ENCODE results near the gene TMX2. TPM values are rescaled to one million over a fixed set of nuclear protein-coding genes. Genes with fewer than 3 reads are reported as not detected.

Gene TMX2, protein sequence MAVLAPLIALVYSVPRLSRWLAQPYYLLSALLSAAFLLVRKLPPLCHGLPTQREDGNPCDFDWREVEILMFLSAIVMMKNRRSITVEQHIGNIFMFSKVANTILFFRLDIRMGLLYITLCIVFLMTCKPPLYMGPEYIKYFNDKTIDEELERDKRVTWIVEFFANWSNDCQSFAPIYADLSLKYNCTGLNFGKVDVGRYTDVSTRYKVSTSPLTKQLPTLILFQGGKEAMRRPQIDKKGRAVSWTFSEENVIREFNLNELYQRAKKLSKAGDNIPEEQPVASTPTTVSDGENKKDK
- 71.3 and 75.1 TPM in 2 replicates for total RNA-seq

DNA sequence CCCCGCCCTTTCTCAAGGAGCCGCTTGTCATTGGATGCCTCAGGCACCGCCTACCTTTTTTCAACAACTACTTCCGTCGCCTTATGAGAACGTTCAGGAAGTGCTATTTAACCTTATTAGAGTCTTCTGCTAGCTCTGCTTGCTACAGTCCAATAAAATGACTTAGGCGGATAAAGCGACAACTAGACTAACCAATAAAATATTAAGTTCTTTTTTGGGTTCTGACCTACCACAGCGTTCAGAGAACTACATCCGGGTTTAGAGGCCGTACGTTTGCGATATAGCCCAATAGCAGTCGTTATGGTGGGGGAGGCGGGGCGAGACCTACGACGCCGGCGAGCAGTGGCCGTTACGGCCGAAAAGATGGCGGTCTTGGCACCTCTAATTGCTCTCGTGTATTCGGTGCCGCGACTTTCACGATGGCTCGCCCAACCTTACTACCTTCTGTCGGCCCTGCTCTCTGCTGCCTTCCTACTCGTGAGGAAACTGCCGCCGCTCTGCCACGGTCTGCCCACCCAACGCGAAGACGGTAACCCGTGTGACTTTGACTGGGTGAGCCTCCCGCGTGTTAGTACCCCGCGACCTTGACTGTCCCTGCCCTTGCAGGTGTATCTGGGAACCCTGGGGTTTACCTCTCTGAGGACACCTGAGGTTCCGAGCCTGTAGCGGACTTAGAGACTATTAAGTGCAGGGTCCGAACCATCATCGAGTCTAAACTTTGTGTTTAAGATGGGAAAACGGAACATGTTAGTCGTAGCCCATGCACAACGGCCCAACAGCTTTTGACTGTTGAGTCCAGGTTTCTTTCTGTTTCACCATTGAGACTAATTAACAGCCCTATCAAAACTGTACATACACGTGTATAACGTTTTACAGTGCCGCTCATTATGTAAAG, at the start of gene TMX2:
TSS of gene TMX2 (plus strand) at position 338 of the 895 bp plus-strand sequence. CDS start at position 364, 26 bp downstream.

DNA sequence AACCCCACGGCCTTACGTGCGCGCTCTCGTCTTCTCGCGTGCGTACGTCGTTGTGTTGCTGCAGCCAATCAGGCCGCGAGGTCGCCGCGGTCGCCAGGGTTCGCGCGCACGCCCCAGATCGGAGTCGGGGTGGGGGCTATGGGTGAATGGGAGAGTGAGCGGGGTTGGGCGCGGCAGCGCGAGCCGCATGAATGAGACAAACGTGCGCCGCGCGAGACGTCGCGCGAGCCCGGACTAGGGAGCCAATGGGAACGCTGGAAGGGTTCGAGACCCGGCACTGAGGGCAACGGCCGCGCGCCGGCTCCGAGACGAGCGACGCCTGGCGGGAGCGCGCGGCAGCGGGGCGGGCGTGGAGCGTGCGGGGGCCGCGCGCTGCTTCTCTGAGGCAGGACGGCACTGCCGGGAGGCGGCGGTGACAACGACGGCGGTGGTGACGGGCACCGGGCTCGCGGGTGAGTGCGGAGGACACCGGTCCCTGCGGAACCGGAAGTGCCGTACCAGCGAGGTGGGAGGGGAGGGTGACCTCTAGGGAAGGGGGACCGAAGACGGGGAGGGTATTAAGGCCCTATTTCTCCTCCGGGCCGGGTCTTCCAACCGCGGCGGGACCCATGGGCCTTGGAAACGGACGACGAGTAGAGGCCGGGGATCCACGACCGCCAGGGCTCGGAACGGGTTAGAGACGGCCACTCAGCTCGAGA, 44.5 kb upstream of the TMX2 start, which contains the start of gene ZDHHC5:
TSS of gene ZDHHC5 (plus strand) at position 379 of the 698 bp plus-strand sequence. CDS start 4,977 bp downstream, outside the sequence.

DNA sequence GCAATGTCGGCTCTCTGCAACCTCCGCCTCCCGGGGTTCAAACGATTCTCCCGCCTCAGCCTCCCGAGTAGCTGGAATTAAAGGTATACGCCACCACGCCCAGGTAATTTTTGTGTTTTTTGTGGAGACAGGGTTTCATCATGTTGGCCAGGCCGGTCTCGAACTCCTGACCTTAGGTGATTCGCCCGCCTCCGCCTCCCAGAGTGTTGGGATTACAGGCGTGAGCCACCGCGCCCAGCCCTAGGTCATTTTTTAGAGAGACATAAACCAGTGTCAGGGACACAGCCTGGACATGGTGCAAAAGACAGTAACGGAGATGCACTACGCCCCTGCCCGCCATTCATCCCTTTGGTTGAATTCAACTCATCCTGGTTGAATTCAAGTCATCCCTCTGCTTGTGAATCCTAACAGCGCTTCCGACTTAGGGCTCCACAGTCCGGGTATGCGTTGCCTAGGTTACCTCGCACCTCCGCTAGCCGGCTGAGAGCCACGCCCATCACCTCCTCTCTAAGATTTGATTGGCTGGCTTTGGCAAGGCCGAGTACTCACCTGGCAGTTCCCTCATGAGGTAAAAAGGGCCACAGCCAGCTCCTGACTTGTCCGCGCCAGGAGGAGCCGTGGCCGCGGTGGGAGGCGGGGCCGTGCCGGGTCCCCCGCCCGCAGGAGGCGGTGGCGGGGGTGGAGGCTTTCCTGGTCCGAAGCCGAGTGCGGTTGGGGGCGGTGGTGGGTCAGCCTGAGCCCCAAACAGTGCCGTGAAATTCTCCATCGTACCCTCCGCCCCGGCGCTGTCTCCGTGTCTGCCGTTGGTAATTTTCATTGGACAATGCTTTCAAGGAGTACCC, 758 bp upstream of the TMX2 start, which contains the start of gene MED19:
TSS of gene MED19 (minus strand) at position 802 of the 842 bp plus-strand sequence. CDS start at position 766, 36 bp downstream.

DNA sequence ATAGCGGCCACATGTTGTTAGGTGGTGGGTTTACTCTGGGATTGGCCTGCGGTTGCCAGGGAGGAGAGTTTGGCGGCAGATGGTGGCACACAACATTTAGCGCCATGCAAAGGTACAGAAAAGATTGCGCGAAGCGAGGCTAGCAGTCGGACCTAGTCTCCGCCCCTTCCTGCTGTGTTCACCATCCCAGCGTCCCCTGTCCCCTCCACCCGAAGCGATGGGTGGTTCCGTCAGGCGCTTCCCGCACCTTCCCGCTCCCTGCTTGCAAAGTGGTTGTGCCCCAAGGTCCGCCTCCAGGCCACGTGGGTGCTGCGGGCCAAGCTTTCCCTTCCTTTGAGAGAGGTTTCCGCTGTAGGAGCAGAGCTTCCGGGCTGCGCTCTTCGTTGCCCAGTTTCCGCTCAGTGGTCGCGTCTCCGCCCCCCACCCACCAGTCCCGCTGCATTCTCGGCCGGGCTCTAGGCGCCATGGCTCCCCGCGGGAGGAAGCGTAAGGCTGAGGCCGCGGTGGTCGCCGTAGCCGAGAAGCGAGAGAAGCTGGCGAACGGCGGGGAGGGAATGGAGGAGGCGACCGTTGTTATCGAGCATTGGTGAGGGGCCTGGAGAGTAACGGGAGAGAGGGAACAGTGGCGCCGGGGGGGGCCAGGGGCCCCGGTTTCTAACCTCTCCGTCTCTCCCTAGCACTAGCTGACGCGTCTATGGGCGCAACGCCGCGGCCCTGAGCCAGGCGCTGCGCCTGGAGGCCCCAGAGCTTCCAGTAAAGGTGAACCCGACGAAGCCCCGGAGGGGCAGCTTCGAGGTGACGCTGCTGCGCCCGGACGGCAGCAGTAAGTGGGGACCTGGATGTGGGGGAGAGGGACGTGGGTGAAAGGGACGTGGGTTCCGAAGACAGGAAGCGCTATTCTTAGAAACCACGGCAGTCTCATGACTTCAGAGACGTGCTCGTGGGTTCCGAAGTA, 29.0 kb downstream of the TMX2 start, which contains the start of gene SELENOH:
TSS of gene SELENOH (plus strand) at position 360 of the 955 bp plus-strand sequence. CDS start at position 465, 105 bp downstream.

DNA sequence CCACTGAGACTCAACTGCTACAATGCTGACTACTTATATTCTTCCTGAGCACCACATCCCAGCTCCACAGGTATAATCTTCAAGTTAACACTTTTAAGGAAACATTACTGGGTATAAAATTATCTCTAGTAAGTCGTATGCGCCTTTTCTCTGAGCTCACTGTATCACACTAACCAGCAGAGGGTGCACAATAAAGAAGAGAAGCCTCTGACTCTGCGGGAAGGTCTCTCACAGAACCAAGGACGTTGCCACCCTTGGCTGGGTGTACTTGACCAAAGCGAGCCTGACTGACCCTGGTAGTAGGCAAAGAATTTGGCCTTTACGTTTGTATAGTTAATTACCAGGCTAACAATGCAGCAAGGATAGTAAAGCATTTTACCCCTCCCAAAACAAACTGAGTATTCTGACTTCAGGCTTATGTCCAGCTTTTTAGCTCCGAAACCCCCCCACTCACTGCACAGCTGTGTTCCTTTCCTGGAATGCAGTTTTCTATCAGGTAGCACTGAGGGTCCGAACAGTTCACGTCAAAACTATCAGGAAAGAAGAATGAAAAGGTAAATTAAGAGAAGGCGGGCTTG, 39.4 kb downstream of the TMX2 start, which contains the start of gene BTBD18:
TSS of gene BTBD18 (minus strand) at position 144 of the 578 bp plus-strand sequence. CDS start 631 bp downstream, outside the sequence.

DNA sequence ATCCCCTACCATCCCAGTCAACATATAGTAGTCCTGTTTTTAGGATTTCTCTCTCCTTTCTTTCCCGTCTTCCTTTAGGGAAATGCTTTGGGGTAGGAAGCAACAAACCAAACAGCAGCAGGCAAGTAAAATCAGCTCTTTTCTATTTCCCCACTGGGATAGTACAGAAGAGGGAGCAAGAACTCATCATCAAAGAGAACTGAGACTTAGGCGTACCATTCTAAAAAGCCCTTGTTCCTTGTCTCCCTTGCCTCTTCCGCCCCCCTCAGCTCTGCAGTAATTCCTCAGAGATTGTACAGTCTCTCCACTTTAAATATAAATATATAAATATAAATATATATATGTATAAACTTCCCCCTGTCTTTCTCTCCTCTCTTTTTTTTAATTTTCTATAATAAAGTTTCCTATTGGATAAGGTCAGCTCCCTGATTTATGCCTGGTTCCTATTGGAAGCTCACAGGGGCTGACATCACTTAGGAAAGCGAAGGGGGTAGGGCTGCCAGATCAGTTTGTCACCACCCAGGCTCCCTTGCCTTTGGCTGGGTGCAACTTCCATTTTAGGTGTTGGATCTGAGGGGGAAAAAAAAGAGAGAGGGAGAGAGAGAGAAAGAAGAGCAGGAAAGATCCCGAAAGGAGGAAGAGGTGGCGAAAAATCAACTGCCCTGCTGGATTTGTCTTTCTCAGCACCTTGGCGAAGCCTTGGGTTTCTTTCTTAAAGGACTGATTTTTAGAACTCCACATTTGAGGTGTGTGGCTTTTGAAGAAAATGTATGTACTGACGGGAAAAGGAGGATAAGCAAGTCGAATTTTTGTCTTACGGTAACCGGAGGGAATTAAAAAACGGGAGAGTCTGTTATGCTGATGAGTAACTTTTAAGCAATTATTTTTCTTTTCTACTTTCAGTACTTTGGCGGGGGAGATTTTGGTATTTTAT, 49.2 kb downstream of the TMX2 start, which contains the start of gene CTNND1:
TSS of gene CTNND1 (plus strand) at position 502 of the 934 bp plus-strand sequence. CDS start 29,677 bp downstream, outside the sequence.

Small RNA genes within 50 kb of the gene (small RNA-seq; reads per million reads assigned to genes)
- gene TMX2-CTNND1, result not detected

Other genes with a start within 250 kb of the TMX2 start
- 10.4 and 15.4 TPM in 2 replicates for gene SLC43A1, start 196.9 kb upstream of the TMX2 start, total RNA-seq
- 48.7 and 66.3 TPM in 2 replicates for gene TIMM10, start 181.8 kb upstream of the TMX2 start, total RNA-seq
- not detected in 2 replicates for gene SMTNL1, start 175.0 kb upstream of the TMX2 start, total RNA-seq
- 15.6 and 18.7 TPM in 2 replicates for gene UBE2L6, start 144.9 kb upstream of the TMX2 start, total RNA-seq
- 0.14 TPM in 1 of 2 replicates, not detected in the other for gene SERPING1, start 114.9 kb upstream of the TMX2 start, total RNA-seq
- gene YPEL4, start 62.7 kb upstream of the TMX2 start, total RNA-seq, result under 0.01 and 0.07 TPM in 2 replicates
- gene CLP1, start 54.8 kb upstream of the TMX2 start, total RNA-seq, result 20.5 and 21.8 TPM in 2 replicates
- 54.8 and 62.4 TPM in 2 replicates for gene ZDHHC5, start 44.5 kb upstream of the TMX2 start, total RNA-seq
- 19.0 and 22.3 TPM in 2 replicates for gene MED19, start 378 bp upstream of the TMX2 start, total RNA-seq
- 83.4 and 86.7 TPM in 2 replicates for gene SELENOH, start 28.9 kb downstream of the TMX2 start, total RNA-seq
- gene BTBD18, start 39.2 kb downstream of the TMX2 start, total RNA-seq, result not detected in 2 replicates
- gene CTNND1, start 49.2 kb downstream of the TMX2 start, total RNA-seq, result 262 and 292 TPM in 2 replicates